Measurements from ENCODE around the gene MTMR3.

GRCh38 chr22:29958170-29958569, 75.2 kb downstream of the MTMR3 start:
- TF ChIP-seq CTCF (IDR thresholded peaks at IDR 0.05) (no peak), ZFX (IDR thresholded peaks at IDR 0.05; ENCODE audit: borderline replicate concordance) (no peak)

Data from 22Rv1 (cell line).